ENCODE data around the gene PELI2.
"Not testable (repeated sequence)": the region's sequence is repeated elsewhere in the genome, so short reads cannot be mapped to it uniquely, and the experiment has no call there.

Gene PELI2

GRCh38 chr14:56142314-56142713 lies 24.1 kb downstream of the PELI2 start:
- DNase-seq (ENCODE audit: low read depth in 2 of 2, low spot score in 1 of 2) = no peak

DNA sequence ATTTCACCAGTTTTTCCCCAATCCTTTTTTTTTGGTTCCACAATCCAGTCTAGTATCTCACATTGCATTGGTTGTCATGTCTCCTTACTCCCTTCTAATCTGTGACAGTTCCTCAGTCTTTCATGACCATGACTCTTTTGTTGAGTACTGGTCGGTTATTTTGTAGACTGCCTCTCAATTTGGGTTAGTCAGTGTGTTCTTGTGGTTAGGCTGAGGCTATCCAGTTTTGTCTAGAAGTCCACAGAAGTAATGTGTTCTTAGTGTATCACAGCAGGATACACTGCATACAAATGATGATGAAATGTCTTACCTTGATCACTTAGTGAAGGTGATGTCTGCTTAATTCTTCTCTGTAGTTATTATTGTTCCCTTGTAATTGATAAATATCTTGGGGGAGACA lies 24.8 kb downstream of the PELI2 start:
- no peak for DNase-seq (ENCODE audit: low read depth in 2 of 2, low spot score in 1 of 2)

- DNase-seq (ENCODE audit: low read depth in 2 of 2, low spot score in 1 of 2) = no peak
Measured at GRCh38 chr14:56144176-56144575, 26.0 kb downstream of the PELI2 start.

- no peak for DNase-seq (ENCODE audit: low read depth in 2 of 2, low spot score in 1 of 2)
Measured at GRCh38 chr14:56145181-56145769, 27.1 kb downstream of the PELI2 start.

DNA sequence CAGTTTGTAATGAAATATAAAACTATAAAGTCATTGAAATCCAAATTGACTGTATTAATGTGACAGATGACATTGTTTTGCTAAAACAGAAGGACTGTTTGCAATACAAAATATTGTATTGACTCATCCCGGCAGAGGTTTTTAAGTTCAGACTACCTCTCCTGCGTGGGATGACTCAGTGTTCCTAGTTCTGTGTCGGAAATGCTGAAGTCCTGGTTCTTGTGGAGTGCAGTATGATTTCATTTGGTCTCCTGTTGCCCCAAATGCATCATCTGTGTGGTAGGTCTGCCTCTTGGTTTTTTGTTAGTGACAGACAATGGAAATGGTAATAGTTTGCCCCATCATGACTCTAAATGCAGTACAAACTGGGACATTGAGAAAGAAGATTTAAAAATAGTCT lies 27.8 kb downstream of the PELI2 start:
- no peak for DNase-seq (ENCODE audit: low read depth in 2 of 2, low spot score in 1 of 2)

DNA sequence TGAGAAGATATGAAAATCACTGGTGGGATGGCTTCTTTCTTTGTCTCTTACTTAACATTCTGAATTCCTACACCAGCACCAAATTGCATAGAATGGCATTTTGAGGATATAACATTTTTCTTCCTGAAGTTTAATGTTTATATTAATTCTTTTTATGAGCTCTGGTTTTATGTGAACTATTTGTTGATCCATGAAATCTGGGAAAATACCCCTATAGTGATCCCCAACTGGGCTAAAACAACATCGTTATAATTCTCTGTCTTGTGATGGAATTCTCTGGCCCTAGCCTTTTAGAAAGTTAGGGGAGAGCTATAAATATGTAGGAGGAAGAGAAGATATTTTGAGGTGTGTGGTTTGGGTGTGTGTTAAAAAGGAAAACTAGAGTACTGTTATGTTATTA lies 29.2 kb downstream of the PELI2 start:
- no peak for DNase-seq (ENCODE audit: low read depth in 2 of 2, low spot score in 1 of 2)

DNA sequence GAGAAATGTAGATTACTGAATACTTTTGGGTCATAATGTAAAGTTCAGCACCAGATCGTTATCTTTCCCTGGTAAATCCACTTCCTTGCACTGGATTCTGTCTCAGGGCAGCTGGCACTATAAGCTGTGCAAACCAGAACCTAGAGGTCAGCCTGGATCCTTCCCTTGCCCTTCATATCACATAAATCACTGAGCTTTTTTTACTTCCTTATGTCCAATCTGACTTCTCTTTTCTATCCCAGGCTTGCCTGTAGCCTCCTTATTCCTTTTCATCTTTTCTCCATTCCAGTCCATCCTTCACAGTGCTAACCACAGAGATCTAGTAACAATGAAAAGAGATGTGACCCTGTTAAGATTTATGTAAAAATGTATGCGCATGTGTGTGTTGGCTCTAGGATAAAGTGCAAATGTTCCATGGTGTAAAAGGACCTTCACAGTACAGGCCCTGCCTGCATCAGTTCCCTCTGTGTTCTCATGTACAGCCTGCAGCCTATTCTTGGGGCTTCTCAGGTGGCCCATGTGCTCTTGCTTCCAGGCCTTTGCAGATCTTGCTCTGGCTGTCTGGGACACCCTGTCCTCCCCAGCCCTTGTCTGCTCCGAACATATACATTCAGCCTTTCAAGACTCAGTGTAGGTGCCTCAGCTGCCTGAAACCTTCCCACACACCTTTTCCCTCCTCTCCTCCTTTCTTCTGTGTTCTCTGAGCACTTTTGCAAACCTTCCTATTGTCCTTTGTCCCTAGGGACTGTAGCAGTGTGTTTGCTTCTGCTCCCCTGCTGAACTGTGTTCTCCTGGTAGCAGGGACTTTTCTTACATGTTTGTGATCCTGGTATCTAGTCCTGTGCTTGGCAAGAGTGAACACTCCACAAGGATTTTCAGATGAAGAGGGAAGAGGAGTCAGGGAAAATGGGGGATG lies 30.0 kb downstream of the PELI2 start:
- no peak for DNase-seq (ENCODE audit: low read depth in 2 of 2, low spot score in 1 of 2)

DNA sequence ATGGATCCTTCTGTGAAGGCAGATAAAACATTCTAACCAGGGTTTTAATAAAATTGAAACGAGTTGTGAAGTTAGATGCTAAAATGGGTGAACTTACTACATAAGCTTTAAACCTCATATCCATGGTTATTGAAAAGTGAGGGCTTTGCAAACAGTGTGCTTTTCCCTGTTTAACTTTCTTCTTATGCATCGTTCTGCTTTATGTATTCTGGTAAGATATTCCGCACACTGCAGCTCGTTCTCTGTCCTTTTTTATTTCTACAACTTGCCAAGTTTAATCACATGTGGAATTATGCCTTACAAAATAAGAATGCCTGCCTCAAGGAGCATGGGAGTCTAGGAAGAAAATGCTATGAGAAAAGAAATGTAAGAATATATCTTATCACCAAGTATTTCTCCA lies 30.9 kb downstream of the PELI2 start:
- no peak for DNase-seq (ENCODE audit: low read depth in 2 of 2, low spot score in 1 of 2)

- DNase-seq (ENCODE audit: low read depth in 2 of 2, low spot score in 1 of 2) = no peak
Measured at GRCh38 chr14:56149995-56150394, 31.8 kb downstream of the PELI2 start.

GRCh38 chr14:56150645-56151345 lies 32.6 kb downstream of the PELI2 start:
- no peak for DNase-seq (ENCODE audit: low read depth in 2 of 2, low spot score in 1 of 2)

DNA sequence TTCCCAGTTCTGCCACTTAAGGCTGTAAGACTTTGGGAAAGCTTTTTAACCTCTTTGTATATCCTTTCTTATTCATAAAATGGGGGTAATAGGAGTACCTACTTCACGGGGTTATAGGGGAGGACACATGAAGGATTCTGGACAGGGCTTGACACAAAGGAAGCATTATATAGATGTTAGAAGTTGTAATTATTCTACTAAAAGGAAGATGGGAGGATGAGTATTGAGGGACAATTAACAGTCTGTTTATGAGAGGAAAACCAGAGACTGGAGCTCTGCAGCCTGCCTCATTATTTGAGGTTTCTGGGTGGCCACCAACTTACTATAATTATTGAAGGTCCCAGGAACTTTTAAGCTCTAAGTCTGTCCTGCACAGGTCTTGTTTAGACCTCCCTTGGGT lies 34.0 kb downstream of the PELI2 start:
- no peak for DNase-seq (ENCODE audit: low read depth in 2 of 2, low spot score in 1 of 2)

DNA sequence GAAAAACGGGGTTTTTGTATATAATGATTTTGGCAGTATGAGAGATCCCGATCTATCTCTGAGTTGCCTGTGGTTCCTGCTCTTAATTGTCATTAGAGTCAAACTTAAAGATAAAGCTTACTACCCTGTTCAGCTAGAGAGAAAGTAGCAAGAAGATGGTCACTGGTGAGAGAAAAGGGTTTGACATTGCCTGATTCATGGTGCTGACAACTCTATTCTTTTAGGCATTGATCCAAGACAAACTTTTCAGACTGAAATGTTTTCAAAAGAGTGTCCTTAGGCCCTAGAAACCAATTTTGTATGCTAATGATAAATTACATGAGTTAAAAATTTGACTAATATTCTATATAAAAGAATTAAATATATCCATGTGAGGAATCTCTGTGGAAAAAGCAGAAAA lies 35.1 kb downstream of the PELI2 start:
- DNase-seq (ENCODE audit: low read depth in 2 of 2, low spot score in 1 of 2) = no peak

DNA sequence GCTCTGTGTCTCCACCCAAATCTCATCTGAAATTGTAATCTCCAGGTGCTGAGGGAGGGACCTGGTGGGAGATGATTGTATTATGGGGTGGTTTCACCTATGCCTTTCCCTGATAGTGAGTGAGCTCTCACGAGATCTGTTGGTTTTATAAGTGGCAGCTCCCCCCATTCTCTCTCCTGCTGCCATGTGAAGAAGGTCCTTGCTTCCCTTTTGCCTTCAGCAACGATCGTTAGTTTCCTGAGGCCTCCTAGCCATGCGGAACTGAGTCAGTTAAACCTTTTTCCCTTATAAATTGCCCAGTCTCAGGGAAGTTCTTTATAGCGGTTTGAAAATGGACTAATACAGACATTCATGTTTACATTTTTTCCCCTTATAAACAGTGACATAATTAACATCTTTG lies 36.1 kb downstream of the PELI2 start:
- DNase-seq (ENCODE audit: low read depth in 2 of 2, low spot score in 1 of 2) = no peak

DNA sequence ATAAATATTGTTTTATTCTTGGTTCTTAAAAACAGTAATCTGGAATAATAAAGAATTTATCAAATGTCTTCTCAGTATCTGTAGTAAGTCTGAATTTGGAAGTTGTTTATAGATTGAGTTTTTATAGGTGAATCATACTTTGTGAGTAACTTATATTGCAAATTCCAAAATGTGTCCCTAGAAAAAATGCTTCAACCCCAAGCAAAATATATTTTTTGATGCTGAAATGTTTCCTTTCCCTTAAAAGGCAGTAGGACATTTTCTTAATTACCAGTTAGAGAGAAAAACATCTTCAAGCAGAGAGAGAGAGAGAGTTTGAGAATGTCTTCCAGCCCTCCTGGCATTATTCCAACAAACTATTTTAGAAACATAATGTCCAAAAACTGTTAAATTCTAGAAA lies 37.9 kb downstream of the PELI2 start:
- no peak for DNase-seq (ENCODE audit: low read depth in 2 of 2, low spot score in 1 of 2)

- no peak for DNase-seq (ENCODE audit: low read depth in 2 of 2, low spot score in 1 of 2)
Measured at GRCh38 chr14:56159066-56159465, 40.9 kb downstream of the PELI2 start.

DNA sequence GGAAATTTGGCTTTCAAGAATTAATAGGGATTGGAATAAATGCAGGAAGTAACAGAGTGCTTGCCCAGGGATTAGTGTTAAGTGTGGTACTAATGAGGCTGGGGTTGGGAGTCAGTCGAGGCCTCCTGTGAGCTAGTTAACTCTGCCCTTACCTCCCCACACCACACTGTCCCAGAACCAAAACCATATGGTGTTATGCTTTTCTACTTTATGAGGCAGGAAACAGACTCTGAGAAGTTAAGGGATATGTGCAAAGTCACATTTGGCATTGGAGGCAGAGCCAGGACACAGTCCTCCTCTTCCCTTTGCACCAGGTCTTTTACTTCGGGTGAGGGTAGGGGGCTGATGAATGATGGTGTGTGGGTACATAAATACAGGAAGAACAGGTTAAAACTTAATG lies 41.9 kb downstream of the PELI2 start:
- no peak for DNase-seq (ENCODE audit: low read depth in 2 of 2, low spot score in 1 of 2)

- no peak for DNase-seq (ENCODE audit: low read depth in 2 of 2, low spot score in 1 of 2)
Measured at GRCh38 chr14:56161658-56162057, 43.4 kb downstream of the PELI2 start.

- no peak for DNase-seq (ENCODE audit: low read depth in 2 of 2, low spot score in 1 of 2)
Measured at GRCh38 chr14:56162476-56162875, 44.3 kb downstream of the PELI2 start.

- not testable (repeated sequence) for DNase-seq (ENCODE audit: low read depth in 2 of 2, low spot score in 1 of 2)
Measured at GRCh38 chr14:56166579-56166978, 48.4 kb downstream of the PELI2 start.

DNA sequence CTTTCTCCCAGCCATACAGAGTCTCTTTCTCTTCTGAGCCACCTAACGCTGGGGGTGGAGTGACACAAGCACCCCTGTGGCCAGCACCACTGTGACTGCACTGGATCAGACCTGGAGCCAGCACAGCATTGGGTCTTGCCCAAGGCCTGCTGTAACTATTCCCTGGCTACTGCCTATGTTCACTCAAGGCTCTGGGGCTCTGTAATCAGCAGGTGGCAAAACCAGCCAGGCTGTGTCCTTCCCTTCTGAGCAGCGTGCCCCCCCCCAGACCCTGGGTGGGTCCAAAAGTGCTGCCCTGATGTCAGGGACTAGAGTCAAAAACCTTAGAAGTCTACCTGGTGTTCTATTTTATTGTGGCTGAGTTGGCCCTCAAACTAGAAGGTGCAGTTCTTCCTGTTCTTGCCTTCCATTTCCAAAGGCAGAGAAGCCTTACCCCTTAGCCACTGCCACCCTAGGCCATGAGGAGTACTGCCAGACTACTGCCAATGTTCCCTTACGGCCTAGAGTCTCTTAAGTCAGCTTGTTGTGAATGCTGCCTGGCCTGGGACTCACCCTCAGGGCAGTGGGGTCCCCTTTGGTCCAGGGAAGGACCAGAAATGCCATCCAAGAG lies 49.9 kb downstream of the PELI2 start:
- no peak for DNase-seq (ENCODE audit: low read depth in 2 of 2, low spot score in 1 of 2)

DNA sequence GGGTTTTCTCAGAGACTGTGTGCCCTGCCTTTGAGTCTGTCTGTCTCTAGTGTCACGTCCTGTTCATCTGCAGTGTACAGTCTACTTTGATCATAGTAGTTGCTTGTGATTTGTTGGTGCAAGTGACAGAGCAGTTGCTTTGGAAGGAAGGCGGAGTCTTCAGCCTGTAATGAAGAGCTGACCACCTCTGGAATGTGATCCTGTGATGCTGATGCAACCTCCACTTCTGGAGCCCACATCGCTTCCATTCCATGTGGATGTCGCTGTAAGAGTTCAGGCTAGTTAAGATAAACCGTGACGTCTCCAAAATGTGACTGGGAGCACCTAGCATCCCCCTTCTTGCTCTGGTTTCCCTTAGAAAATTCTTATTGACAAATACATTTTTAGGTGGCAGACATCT lies 51.8 kb downstream of the PELI2 start:
- DNase-seq (ENCODE audit: low read depth in 2 of 2, low spot score in 1 of 2) = no peak

Data from stimulated activated CD8-positive, alpha-beta memory T cell treated with anti-CD3 and anti-CD28 coated beads, Interleukin-4, amount 100 ng/mL, for 4 hours (primary cell).